ENCODE data around the gene MRPS24.

Gene MRPS24

GRCh38 chr7:43877968-43878864 lies 8.9 kb upstream of the MRPS24 start:
- DNase-seq: no peak
- no peak for ATAC-seq

- DNase-seq (no peak), ATAC-seq (no peak)
These were observed 7.8 kb upstream of the MRPS24 start for GRCh38 chr7:43876976-43877745.

- ATAC-seq (no peak), DNase-seq (no peak)
These were observed 6.9 kb upstream of the MRPS24 start for GRCh38 chr7:43876241-43876640.

- ATAC-seq (no peak), DNase-seq (no peak)
These were observed 4.0 kb upstream of the MRPS24 start for GRCh38 chr7:43873300-43873699.

GRCh38 chr7:43872406-43873110 lies 3.2 kb upstream of the MRPS24 start:
- DNase-seq: no peak
- ATAC-seq: no peak

GRCh38 chr7:43871064-43871463 lies 1.7 kb upstream of the MRPS24 start:
- no peak for ATAC-seq
- no peak for DNase-seq

- no peak for ATAC-seq
These were observed 999 bp upstream of the MRPS24 start for GRCh38 chr7:43870316-43870715.

GRCh38 chr7:43869867-43870240 lies 537 bp upstream of the MRPS24 start:
- DNase-seq: peak; percentile 42
- peak; percentile 20 for ATAC-seq

More at GRCh38 chr7:43870316-43870715, 999 bp upstream of the MRPS24 start:
- no peak for DNase-seq

GRCh38 chr7:43868681-43869005 lies 674 bp downstream of the MRPS24 start:
- DNase-seq (no peak), ATAC-seq (no peak)

- DNase-seq (no peak), ATAC-seq (no peak)
These were observed 1.1 kb downstream of the MRPS24 start for GRCh38 chr7:43868181-43868580.

- ATAC-seq (no peak), DNase-seq (no peak)
These were observed 4.0 kb downstream of the MRPS24 start for GRCh38 chr7:43865277-43865676.

- DNase-seq: no peak
- ATAC-seq: no peak
These were observed 5.2 kb downstream of the MRPS24 start for GRCh38 chr7:43864126-43864525.

GRCh38 chr7:43856996-43857395 lies 12.3 kb downstream of the MRPS24 start:
- DNase-seq: no peak
- ATAC-seq: peak; percentile 68

GRCh38 chr7:43856316-43856715 lies 13.0 kb downstream of the MRPS24 start:
- ATAC-seq: no peak

GRCh38 chr7:43855176-43855575 lies 14.1 kb downstream of the MRPS24 start:
- no peak for ATAC-seq
- DNase-seq: no peak

More at GRCh38 chr7:43856316-43856715, 13.0 kb downstream of the MRPS24 start:
- DNase-seq: no peak

GRCh38 chr7:43851805-43852204 lies 17.5 kb downstream of the MRPS24 start:
- ATAC-seq (no peak), DNase-seq (no peak)

GRCh38 chr7:43850348-43851116 lies 18.8 kb downstream of the MRPS24 start:
- ATAC-seq (no peak), DNase-seq (no peak)

GRCh38 chr7:43849047-43849446 lies 20.3 kb downstream of the MRPS24 start:
- ATAC-seq (no peak), DNase-seq (no peak)

- no peak for ATAC-seq
- no peak for DNase-seq
These were observed 21.8 kb downstream of the MRPS24 start for GRCh38 chr7:43847496-43847895.

- ATAC-seq (peak; percentile 46), DNase-seq (no peak)
These were observed 24.7 kb downstream of the MRPS24 start for GRCh38 chr7:43844662-43845061.

GRCh38 chr7:43844257-43844656 lies 25.1 kb downstream of the MRPS24 start:
- ATAC-seq: peak; percentile 61

GRCh38 chr7:43843296-43843695 lies 26.0 kb downstream of the MRPS24 start:
- ATAC-seq (no peak), DNase-seq (no peak)

More at GRCh38 chr7:43844257-43844656, 25.1 kb downstream of the MRPS24 start:
- DNase-seq: no peak
